Hematopoietic multipotent progenitor cell treated with erythropoietin and hydrocortisone succinate and interleukin-3 and kit ligand, for 4 days (in vitro differentiated cells): ENCODE results near the gene CA5A.

ENCODE experiments used
- DNase-seq: peaks from one replicate; pipeline ENCODE4 v3.0.0-alpha.2; 2015

CA5A gene

GRCh38 chr16:87961623-87962022 is 25.3 kb upstream of the CA5A start:
- no peak for DNase-seq

GRCh38 chr16:87960852-87961251 is 24.5 kb upstream of the CA5A start:
- DNase-seq, result no peak

GRCh38 chr16:87960296-87960695 is 24.0 kb upstream of the CA5A start:
- no peak for DNase-seq

GRCh38 chr16:87959391-87959990 is 23.2 kb upstream of the CA5A start:
- peak; percentile 82 for DNase-seq

- DNase-seq, result no peak
Measured at GRCh38 chr16:87958632-87959031, 22.3 kb upstream of the CA5A start.

GRCh38 chr16:87957296-87958094 is 21.2 kb upstream of the CA5A start:
- no peak for DNase-seq

GRCh38 chr16:87956365-87957231 is 20.3 kb upstream of the CA5A start:
- DNase-seq, result peak; percentile 92

GRCh38 chr16:87956098-87956364 is 19.7 kb upstream of the CA5A start:
- DNase-seq, result no peak

GRCh38 chr16:87955302-87956097 is 19.2 kb upstream of the CA5A start:
- DNase-seq, result no peak

GRCh38 chr16:87954826-87955225 is 18.5 kb upstream of the CA5A start:
- DNase-seq, result no peak

GRCh38 chr16:87954361-87954760 is 18.0 kb upstream of the CA5A start:
- peak; percentile 60 for DNase-seq

GRCh38 chr16:87953308-87954215 is 17.2 kb upstream of the CA5A start:
- peak; percentile 45 for DNase-seq

GRCh38 chr16:87952751-87953150 is 16.4 kb upstream of the CA5A start:
- DNase-seq, result no peak

- peak; percentile 46 for DNase-seq
Measured at GRCh38 chr16:87951552-87952538, 15.5 kb upstream of the CA5A start.

GRCh38 chr16:87950765-87951551 is 14.6 kb upstream of the CA5A start, which contains the start of gene BANP:
Gene BANP, plus strand, starts transcription at chr16:87951434. Its CDS starts 23,682 bp downstream, at chr16:87975116.
- DNase-seq, result peak; percentile 100

- no peak for DNase-seq
Measured at GRCh38 chr16:87949071-87949744, 12.9 kb upstream of the CA5A start.

GRCh38 chr16:87948735-87949070 is 12.4 kb upstream of the CA5A start:
- DNase-seq, result no peak

GRCh38 chr16:87948119-87948545 is 11.8 kb upstream of the CA5A start:
- DNase-seq, result peak; percentile 70
